Measurements from ENCODE around the gene MICB.

Gene MICB

GRCh38 chr6:31535538-31536324 lies 37.8 kb downstream of the MICB start:
- no peak for TF ChIP-seq CTCF (IDR thresholded peaks at IDR 0.05)
- Histone ChIP-seq H3K36me3 (ENCODE audit: control insufficient read depth, insufficient read depth, low read length) (no peaks in the 10 kb centered on the region), H3K4me1 (peaks cover 20% of the 10 kb centered on the region), H3K27ac (no peak overlapping the region), H3K4me2 (ENCODE audit: low read length) (no peak overlapping the region), H2AFZ (no peak overlapping the region), H3K4me3 (ENCODE audit: low read depth, low read length) (no peak overlapping the region), H3K9me3 (ENCODE audit: control insufficient read depth, low read length) (no peaks in the 10 kb centered on the region), H3K9ac (no peak overlapping the region), H3K79me2 (peaks cover 20% of the 10 kb centered on the region), H3K27me3 (ENCODE audit: control insufficient read depth, insufficient read depth, low read length) (no peaks in the 10 kb centered on the region)

- Histone ChIP-seq H3K4me1 (peaks cover 20% of the 10 kb centered on the region), H3K27ac (no peak overlapping the region), H3K27me3 (ENCODE audit: control insufficient read depth, insufficient read depth, low read length) (no peaks in the 10 kb centered on the region), H3K79me2 (peaks cover 33% of the 10 kb centered on the region), H3K9me3 (ENCODE audit: control insufficient read depth, low read length) (no peaks in the 10 kb centered on the region), H3K4me2 (ENCODE audit: low read length) (no peak overlapping the region), H3K9ac (no peak overlapping the region), H2AFZ (no peak overlapping the region), H3K4me3 (ENCODE audit: low read depth, low read length) (no peak overlapping the region), H3K36me3 (ENCODE audit: control insufficient read depth, insufficient read depth, low read length) (no peaks in the 10 kb centered on the region)
- TF ChIP-seq CTCF (IDR thresholded peaks at IDR 0.05) = no peak
Observed at GRCh38 chr6:31538805-31539400, 41.0 kb downstream of the MICB start.

GRCh38 chr6:31540640-31541039 lies 42.7 kb downstream of the MICB start:
- Histone ChIP-seq H3K9me3 (ENCODE audit: control insufficient read depth, low read length) (no peaks in the 10 kb centered on the region), H3K4me1 (peaks cover 20% of the 10 kb centered on the region), H3K4me3 (ENCODE audit: low read depth, low read length) (peak overlapping the region; percentile 99), H3K27me3 (ENCODE audit: control insufficient read depth, insufficient read depth, low read length) (no peaks in the 10 kb centered on the region), H3K9ac (peak overlapping the region; percentile 90), H3K27ac (peak overlapping the region; percentile 92), H2AFZ (no peak overlapping the region), H3K36me3 (ENCODE audit: control insufficient read depth, insufficient read depth, low read length) (no peaks in the 10 kb centered on the region), H3K79me2 (peaks cover 36% of the 10 kb centered on the region), H3K4me2 (ENCODE audit: low read length) (peak overlapping the region; percentile 59)
- no peak for TF ChIP-seq CTCF (IDR thresholded peaks at IDR 0.05)

- Histone ChIP-seq H3K36me3 (ENCODE audit: control insufficient read depth, insufficient read depth, low read length) (no peaks in the 10 kb centered on the region), H3K4me3 (ENCODE audit: low read depth, low read length) (peak overlapping the region; percentile 99), H2AFZ (peak overlapping the region; percentile 82), H3K27me3 (ENCODE audit: control insufficient read depth, insufficient read depth, low read length) (no peaks in the 10 kb centered on the region), H3K27ac (peak overlapping the region; percentile 92), H3K9me3 (ENCODE audit: control insufficient read depth, low read length) (no peaks in the 10 kb centered on the region), H3K9ac (peak overlapping the region; percentile 90), H3K4me2 (ENCODE audit: low read length) (peak overlapping the region; percentile 59), H3K4me1 (peaks cover 20% of the 10 kb centered on the region), H3K79me2 (peaks cover 40% of the 10 kb centered on the region)
- TF ChIP-seq CTCF (IDR thresholded peaks at IDR 0.05) = no peak
Observed at GRCh38 chr6:31541059-31541657, 43.2 kb downstream of the MICB start.

Data from parathyroid adenoma (tissue), 2 donors.